GM12891 (cell line): ENCODE results near the gene NKAPD1.

Experiments used
- PAX5 ChIP-seq: IDR thresholded peaks from 2 replicates; pipeline ENCODE4 v1.6.1; 2011; ENCODE audit warnings: low read length, moderate library complexity, mild to moderate bottlenecking; ENCODE audit not compliant: insufficient read depth, severe bottlenecking
- POLR2A ChIP-seq: IDR thresholded peaks from 2 replicates; pipeline ENCODE4 v1.6.1; 2011; ENCODE audit warnings: low read depth, low read length, control low read depth
- POLR2AphosphoS5 ChIP-seq: IDR thresholded peaks from 2 replicates; pipeline ENCODE4 v1.6.1; 2011; ENCODE audit warnings: low read depth, low read length, control low read depth
- POU2F2 ChIP-seq: IDR thresholded peaks from 2 replicates; pipeline ENCODE4 v1.6.1; 2011; ENCODE audit warnings: low read depth, mild to moderate bottlenecking, control low read depth, low read length, moderate library complexity
- SPI1 ChIP-seq: IDR thresholded peaks from 2 replicates; pipeline ENCODE4 v1.6.1; 2011; ENCODE audit warnings: low read depth, low read length, control low read depth
- TAF1 ChIP-seq: IDR thresholded peaks from 2 replicates; pipeline ENCODE4 v1.6.1; 2011; ENCODE audit warnings: low read depth, low read length, control low read depth

DNA sequence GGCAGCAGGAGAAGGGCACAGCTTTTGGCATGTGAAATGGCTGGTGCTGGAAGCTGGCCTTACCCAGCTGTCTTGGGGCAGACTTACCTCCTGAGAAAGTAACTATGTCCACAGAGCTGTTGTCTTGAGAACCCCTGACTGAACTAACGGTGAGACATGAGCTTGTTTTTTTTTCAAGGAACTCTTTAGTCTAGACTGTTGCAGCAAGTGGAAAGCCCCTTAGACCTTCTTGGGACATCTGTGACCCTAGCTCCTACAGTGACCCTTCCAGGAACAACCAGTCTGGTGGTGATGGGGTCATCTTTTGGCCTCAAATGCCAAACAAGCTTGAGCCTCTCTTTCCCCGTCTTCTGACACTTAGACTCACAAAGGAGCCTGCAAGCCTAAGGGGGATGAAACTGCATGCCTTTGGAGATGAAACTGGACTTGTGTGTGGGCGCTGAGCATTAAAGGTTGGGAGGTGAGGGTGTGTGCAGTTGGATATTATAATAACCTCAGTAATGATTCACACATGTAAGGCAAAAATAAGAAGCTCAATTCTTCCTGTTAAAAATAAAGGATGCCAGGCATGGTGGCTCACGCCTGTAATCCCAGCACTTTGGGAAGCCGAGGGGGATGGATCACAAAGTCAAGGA lies 48.0 kb downstream of the NKAPD1 start:
- TF ChIP-seq TAF1 (no peak), PAX5 (no peak), POLR2A (no peak), POLR2AphosphoS5 (no peak), SPI1 (no peak), POU2F2 (no peak)
